WTC11 (cell line): Measurements from ENCODE around the gene CD34. TPM values are rescaled to one million over a fixed set of nuclear protein-coding genes. Genes with fewer than 3 reads are reported as not detected.

Experiments used
- ATAC-seq: fragments of 200-7000 bp; cut with Tn5 transposase; 2 replicates; pipeline ENCODE4 v1.10.0; 2021; ENCODE audit warnings: mild to moderate bottlenecking, moderate library complexity
- CTCF ChIA-PET: fragments of 300-600 bp; sonication (Branson Sonifier 250); formaldehyde crosslinking; loops from one replicate; lab custom pipeline; 2021; ENCODE audit warnings: antibody characterized with exemption; lab: Charles Lee
- POLR2A ChIA-PET: fragments of 350-600 bp; sonication (Branson Sonifier 250); formaldehyde crosslinking; loops from one replicate; lab custom pipeline; 2021; ENCODE audit warnings: antibody characterized with exemption; lab: Charles Lee
- DNase-seq: peaks from one replicate; pipeline ENCODE4 v3.0.0; 2021; ENCODE audit warnings: low spot score
- H3K27ac Mint-ChIP-seq: 2 replicates; pipeline ENCODE4 v1.8.0; 2021; ENCODE audit warnings: mixed read lengths
- H3K27me3 Mint-ChIP-seq: 2 replicates; pipeline ENCODE4 v1.8.0; 2021; ENCODE audit warnings: low read depth, mild to moderate bottlenecking, moderate library complexity, mixed read lengths
- H3K36me3 Mint-ChIP-seq: 2 replicates; pipeline ENCODE4 v1.8.0; 2021; ENCODE audit warnings: mixed read lengths
- H3K4me1 Mint-ChIP-seq: 2 replicates; pipeline ENCODE4 v1.8.0; 2022; ENCODE audit warnings: mixed read lengths
- H3K4me3 Mint-ChIP-seq: 2 replicates; pipeline ENCODE4 v1.8.0; 2021; ENCODE audit warnings: mild to moderate bottlenecking, moderate library complexity, mixed read lengths
- H3K9me3 Mint-ChIP-seq: 2 replicates; pipeline ENCODE4 v1.8.0; 2021; ENCODE audit warnings: mixed read lengths
- FOXP1 ChIP-seq: sonication (generic); formaldehyde crosslinking; IDR thresholded peaks from 2 replicates; pipeline ENCODE4 v1.8.0; 2022; ENCODE audit warnings: missing genetic modification reagents, mild to moderate bottlenecking, moderate library complexity, borderline replicate concordance
- GABPB1 ChIP-seq: sonication (generic); formaldehyde crosslinking; IDR thresholded peaks from 2 replicates; pipeline ENCODE4 v1.8.1; 2023; ENCODE audit warnings: mild to moderate bottlenecking, missing genetic modification reagents
- NFATC4 ChIP-seq: fragments of 250-450 bp; sonication (Bioruptor Pico); IDR thresholded peaks from 2 replicates; pipeline ENCODE4 v1.9.0; 2021; ENCODE audit warnings: mild to moderate bottlenecking
- NFYB ChIP-seq: sonication (generic); formaldehyde crosslinking; conservative IDR thresholded peaks from 2 replicates; pipeline ENCODE4 v1.8.0; 2022; ENCODE audit warnings: low read depth, missing genetic modification reagents
- OVOL2 ChIP-seq: fragments of 250-450 bp; sonication (Bioruptor Pico); IDR thresholded peaks from 2 replicates; pipeline ENCODE4 v1.9.0; 2021; ENCODE audit warnings: mild to moderate bottlenecking, borderline replicate concordance
- PREB ChIP-seq: sonication (generic); formaldehyde crosslinking; IDR thresholded peaks from 2 replicates; pipeline ENCODE4 v1.8.1; 2022; ENCODE audit warnings: mild to moderate bottlenecking, missing genetic modification reagents, moderate library complexity, borderline replicate concordance
- PRRX2 ChIP-seq: fragments of 250-450 bp; sonication (Bioruptor Pico); IDR thresholded peaks from 2 replicates; pipeline ENCODE4 v1.8.0; 2021; ENCODE audit warnings: mild to moderate bottlenecking
- STAT6 ChIP-seq: sonication (generic); formaldehyde crosslinking; conservative IDR thresholded peaks from 2 replicates; pipeline ENCODE4 v1.8.1; 2023; ENCODE audit warnings: mild to moderate bottlenecking, low read depth, missing genetic modification reagents, moderate library complexity
- USF1 ChIP-seq: sonication (generic); formaldehyde crosslinking; IDR thresholded peaks from 2 replicates; pipeline ENCODE4 v1.8.0; 2022; ENCODE audit warnings: mild to moderate bottlenecking, missing genetic modification reagents
- ZNF219 ChIP-seq: sonication (generic); formaldehyde crosslinking; IDR thresholded peaks from 2 replicates; pipeline ENCODE4 v1.8.0; 2023; ENCODE audit warnings: missing genetic modification reagents, mild to moderate bottlenecking, borderline replicate concordance
- ZNF423 ChIP-seq: fragments of 250-450 bp; sonication (Bioruptor Pico); IDR thresholded peaks from 2 replicates; pipeline ENCODE4 v2.1.2; 2022; ENCODE audit warnings: mild to moderate bottlenecking, moderate library complexity
- ZSCAN18 ChIP-seq: fragments of 250-450 bp; sonication (Bioruptor Pico); IDR thresholded peaks from 2 replicates; pipeline ENCODE4 v2.1.2; 2022; ENCODE audit warnings: mild to moderate bottlenecking, moderate library complexity
- total RNA-seq: library from RNA; stranded (reverse); gene quantifications from 3 replicates; pipeline ENCODE4 v1.2.3, GENCODE V29; 2021
- TF ChIP-seq, protein P1 (sequence below): sonication (generic); formaldehyde crosslinking; IDR thresholded peaks from 2 replicates; pipeline ENCODE4 v1.8.0; 2023; ENCODE audit warnings: missing genetic modification reagents, mild to moderate bottlenecking, borderline replicate concordance
- TF ChIP-seq, protein P2 (sequence below): sonication (generic); formaldehyde crosslinking; IDR thresholded peaks from 2 replicates; pipeline ENCODE4 v1.8.0; 2022; ENCODE audit warnings: mild to moderate bottlenecking, missing genetic modification reagents
- TF ChIP-seq, protein P3 (sequence below): sonication (generic); formaldehyde crosslinking; IDR thresholded peaks from 2 replicates; pipeline ENCODE4 v1.8.0; 2023; ENCODE audit warnings: missing genetic modification reagents

The CD34 gene
- total RNA-seq, 1 experiment from 2014 or later: 0.35 TPM

- H3K27ac Mint-ChIP-seq: no peak overlapping the region
- no peaks in the 10 kb centered on the region for H3K36me3 Mint-ChIP-seq
- no peak for ATAC-seq
- TF ChIP-seq ZNF423 (CRISPR knock-in tag): no peak
- TF ChIP-seq USF1 (CRISPR knock-in tag): no peak
- ChIA-PET POLR2A (no interaction called here), CTCF (interaction anchor here (1.4 kb wide), 1 partner anchor 33 kb away, joined by 3 read pairs; no protein-coding TSS in a partner anchor)
- H3K4me1 Mint-ChIP-seq: peaks cover 11% of the 10 kb centered on the region
- no peaks in the 10 kb centered on the region for H3K9me3 Mint-ChIP-seq
- no peak overlapping the region for H3K4me3 Mint-ChIP-seq
- DNase-seq: no peak
- no peaks in the 10 kb centered on the region for H3K27me3 Mint-ChIP-seq
Measured at GRCh38 chr1:207851696-207852095, 59.2 kb downstream of the CD34 start.

- Mint-ChIP-seq H3K9me3 (no peaks in the 10 kb centered on the region), H3K27ac (no peak overlapping the region), H3K4me3 (no peak overlapping the region), H3K36me3 (no peaks in the 10 kb centered on the region), H3K27me3 (no peaks in the 10 kb centered on the region), H3K4me1 (peaks cover 11% of the 10 kb centered on the region)
- DNase-seq (no peak), ATAC-seq (no peak)
- TF ChIP-seq GABPB1 (no peak), OVOL2 (no peak), PRRX2 (CRISPR knock-in tag) (no peak), NFATC4 (CRISPR knock-in tag) (no peak), PREB (CRISPR knock-in tag) (no peak), NFYB (CRISPR knock-in tag) (no peak)
- TF ChIP-seq, protein P1, sequence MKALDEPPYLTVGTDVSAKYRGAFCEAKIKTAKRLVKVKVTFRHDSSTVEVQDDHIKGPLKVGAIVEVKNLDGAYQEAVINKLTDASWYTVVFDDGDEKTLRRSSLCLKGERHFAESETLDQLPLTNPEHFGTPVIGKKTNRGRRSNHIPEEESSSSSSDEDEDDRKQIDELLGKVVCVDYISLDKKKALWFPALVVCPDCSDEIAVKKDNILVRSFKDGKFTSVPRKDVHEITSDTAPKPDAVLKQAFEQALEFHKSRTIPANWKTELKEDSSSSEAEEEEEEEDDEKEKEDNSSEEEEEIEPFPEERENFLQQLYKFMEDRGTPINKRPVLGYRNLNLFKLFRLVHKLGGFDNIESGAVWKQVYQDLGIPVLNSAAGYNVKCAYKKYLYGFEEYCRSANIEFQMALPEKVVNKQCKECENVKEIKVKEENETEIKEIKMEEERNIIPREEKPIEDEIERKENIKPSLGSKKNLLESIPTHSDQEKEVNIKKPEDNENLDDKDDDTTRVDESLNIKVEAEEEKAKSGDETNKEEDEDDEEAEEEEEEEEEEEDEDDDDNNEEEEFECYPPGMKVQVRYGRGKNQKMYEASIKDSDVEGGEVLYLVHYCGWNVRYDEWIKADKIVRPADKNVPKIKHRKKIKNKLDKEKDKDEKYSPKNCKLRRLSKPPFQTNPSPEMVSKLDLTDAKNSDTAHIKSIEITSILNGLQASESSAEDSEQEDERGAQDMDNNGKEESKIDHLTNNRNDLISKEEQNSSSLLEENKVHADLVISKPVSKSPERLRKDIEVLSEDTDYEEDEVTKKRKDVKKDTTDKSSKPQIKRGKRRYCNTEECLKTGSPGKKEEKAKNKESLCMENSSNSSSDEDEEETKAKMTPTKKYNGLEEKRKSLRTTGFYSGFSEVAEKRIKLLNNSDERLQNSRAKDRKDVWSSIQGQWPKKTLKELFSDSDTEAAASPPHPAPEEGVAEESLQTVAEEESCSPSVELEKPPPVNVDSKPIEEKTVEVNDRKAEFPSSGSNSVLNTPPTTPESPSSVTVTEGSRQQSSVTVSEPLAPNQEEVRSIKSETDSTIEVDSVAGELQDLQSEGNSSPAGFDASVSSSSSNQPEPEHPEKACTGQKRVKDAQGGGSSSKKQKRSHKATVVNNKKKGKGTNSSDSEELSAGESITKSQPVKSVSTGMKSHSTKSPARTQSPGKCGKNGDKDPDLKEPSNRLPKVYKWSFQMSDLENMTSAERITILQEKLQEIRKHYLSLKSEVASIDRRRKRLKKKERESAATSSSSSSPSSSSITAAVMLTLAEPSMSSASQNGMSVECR (CRISPR knock-in tag): no peak
- TF ChIP-seq, protein P2, sequence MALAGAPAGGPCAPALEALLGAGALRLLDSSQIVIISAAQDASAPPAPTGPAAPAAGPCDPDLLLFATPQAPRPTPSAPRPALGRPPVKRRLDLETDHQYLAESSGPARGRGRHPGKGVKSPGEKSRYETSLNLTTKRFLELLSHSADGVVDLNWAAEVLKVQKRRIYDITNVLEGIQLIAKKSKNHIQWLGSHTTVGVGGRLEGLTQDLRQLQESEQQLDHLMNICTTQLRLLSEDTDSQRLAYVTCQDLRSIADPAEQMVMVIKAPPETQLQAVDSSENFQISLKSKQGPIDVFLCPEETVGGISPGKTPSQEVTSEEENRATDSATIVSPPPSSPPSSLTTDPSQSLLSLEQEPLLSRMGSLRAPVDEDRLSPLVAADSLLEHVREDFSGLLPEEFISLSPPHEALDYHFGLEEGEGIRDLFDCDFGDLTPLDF: no peak
- ChIA-PET POLR2A (no interaction called here), CTCF (interaction anchor here (1.6 kb wide), 1 partner anchor 112 kb away, joined by 4 read pairs; no protein-coding TSS in a partner anchor)
Measured at GRCh38 chr1:207850621-207851407, 60.1 kb downstream of the CD34 start.

DNA sequence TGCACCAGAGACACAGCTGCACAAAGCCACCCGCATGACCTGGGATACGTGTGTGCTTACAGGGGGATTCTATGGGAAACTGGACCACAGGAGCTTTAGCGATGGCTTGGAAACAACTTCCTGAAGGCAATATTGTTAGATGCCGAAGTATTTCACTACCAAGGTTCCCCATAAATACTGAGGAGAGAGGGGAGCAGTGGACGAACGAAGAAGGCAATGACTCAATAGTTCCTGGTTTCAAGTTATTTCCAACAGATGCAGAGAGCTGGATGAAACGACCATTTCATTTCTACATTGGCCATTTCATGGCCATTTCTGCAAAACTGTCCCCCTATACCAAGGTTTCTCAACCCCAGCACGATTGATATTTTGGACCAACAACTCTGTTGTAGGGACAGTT, 61.3 kb downstream of the CD34 start:
- Mint-ChIP-seq H3K4me3 (no peak overlapping the region), H3K27ac (no peak overlapping the region), H3K4me1 (peaks cover 11% of the 10 kb centered on the region), H3K27me3 (no peaks in the 10 kb centered on the region), H3K36me3 (no peaks in the 10 kb centered on the region), H3K9me3 (no peaks in the 10 kb centered on the region)
- DNase-seq (no peak), ATAC-seq (no peak)
- ChIA-PET POLR2A (no interaction called here), CTCF (interaction anchor here (1.0 to 1.6 kb wide), 3 partner anchors 26 to 114 kb away, joined by 3 to 4 read pairs (median 3); no protein-coding TSS in a partner anchor)
- TF ChIP-seq FOXP1: no peak
- no peak for TF ChIP-seq ZNF219 (CRISPR knock-in tag)
- no peak for TF ChIP-seq STAT6
- TF ChIP-seq ZSCAN18: no peak
- TF ChIP-seq, protein P3, sequence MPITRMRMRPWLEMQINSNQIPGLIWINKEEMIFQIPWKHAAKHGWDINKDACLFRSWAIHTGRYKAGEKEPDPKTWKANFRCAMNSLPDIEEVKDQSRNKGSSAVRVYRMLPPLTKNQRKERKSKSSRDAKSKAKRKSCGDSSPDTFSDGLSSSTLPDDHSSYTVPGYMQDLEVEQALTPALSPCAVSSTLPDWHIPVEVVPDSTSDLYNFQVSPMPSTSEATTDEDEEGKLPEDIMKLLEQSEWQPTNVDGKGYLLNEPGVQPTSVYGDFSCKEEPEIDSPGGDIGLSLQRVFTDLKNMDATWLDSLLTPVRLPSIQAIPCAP (CRISPR knock-in tag): no peak
- no peak for TF ChIP-seq USF1 (CRISPR knock-in tag)
